HG03460 (cell line): ENCODE results near the gene NDUFA5.
A peak's percentile ranks its signal among the peaks of the same experiment; 100 is the strongest.

Experiments
- ATAC-seq: cut with Tn5 transposase; IDR thresholded peaks from one replicate; pipeline ENCODE4 v1.9.1; 2021; ENCODE audit not compliant: unreplicated experiment

Gene NDUFA5

DNA sequence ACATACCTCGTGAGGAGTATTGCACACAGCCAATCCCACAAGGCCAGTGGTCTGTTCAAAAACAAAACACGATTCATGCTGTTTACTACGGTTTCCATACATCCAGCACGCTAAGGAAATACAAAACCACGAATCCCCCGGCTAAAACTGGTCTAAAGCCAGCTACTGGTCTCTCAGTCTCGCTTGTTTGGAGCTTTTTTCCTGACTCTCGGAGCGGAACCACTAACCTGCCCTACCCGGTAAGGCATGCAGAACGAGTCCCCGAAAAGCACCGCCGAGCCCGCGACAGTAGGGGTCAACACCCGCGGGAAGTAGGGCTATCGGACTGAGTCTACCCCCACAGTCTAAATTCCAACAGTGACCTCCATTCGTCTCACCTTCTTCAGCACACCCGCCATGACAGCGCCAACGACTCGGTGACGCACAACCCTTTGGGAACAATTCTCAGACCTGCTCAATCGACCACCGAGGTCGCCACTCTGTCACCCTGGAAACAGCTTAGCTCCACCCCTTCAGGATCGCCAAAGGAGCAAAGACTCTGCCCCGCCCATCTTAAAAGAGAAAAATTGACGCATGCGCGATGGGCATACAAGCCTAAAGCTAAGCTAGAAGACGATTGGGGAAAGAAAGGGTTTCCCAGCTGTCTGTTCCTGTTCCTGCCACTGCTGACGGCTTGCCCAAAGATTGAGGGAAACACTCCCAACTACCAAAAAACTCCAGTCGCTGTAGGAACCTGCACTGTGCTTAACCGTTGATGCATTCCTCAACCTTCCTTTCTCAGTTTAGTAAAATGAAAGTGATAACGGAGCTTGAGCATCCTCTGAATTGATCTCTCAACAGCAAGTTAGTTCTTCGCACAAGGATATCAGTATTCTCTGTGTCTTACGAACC is at the start of gene NDUFA5:
Gene NDUFA5, minus strand, starts transcription at position 421 of the 891 bp plus-strand sequence. Its CDS starts 23 bp downstream, at position 398.
- ATAC-seq: peak; percentile 99

DNA sequence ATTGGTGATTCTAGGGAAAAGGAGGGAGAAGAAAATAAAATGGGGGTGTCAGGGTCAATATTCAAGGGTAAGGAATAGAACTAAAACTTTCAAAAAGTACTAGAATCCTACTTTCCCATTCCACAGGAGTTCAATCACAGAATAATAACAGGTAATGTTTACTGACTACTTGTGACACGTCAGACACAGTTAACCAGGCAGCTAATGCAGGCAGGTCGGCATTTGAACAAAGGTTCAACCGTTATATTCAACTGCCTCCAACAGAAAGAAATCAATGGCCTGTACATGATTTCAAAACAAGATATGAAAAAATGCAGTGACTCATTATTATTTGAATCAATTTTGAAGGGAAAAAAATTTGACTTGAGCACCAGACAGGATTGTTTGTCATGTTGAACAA is 47.1 kb upstream of the NDUFA5 start:
- no peak for ATAC-seq

DNA sequence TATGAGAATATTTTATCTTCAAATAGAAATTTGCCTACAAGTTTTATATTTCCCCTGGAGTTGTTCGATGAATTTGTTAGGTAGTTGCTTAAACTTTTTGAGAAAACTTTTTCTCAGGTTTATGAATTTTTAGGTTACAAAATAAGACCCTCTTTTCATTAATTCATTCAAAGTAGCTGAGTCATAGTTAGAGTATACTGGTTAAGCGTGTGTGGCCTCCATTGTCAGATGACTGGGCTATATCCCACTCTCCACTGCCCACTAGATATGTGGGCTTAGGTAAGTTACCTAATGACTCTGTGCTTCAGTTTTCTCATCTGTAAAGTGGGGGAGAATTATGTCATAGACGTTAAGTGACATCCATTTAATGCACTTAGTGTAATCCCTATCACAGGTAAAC is 45.0 kb upstream of the NDUFA5 start:
- no peak for ATAC-seq

DNA sequence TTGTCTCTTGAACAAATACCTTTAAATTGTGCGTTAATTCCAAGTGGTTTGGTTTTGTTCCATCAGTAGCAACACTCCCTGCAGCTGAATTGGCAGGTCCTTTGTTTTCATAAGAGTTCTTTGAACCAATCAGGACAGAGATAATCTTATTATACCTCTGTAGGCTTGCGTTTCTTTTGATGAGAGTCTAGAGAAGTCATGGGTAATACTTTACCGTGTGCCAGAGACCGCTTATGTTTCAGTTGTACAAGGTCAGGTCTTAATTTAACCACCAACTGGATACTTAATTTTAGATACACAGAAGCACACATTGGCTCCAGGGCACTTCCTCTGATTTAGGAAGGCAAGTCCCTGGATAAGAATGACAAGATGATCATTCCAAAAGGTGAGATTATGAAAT is 43.9 kb upstream of the NDUFA5 start, which contains the start of gene ASB15:
Gene ASB15, plus strand, starts transcription at position 292 of the 400 bp plus-strand sequence. CDS start 12,682 bp downstream, outside the sequence.
- no peak for ATAC-seq

DNA sequence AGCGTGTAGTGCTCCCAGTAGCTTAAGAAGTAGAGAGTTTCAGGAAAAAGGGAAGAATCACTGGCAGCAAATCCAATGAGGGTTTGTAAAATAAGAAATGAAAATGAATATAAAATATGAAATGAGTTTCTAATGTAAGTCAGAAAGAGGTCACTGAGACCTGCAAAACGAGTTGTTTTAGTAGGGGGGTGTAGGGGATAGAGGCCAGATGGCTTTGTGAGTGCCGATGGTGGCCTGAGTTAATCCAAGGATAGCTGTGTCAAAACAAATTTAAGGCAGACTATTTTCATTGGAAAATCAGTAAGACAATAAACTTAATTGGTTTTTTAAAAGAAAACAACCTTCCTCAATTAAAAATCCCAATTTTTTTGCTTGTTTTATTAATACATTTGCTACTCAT is 43.3 kb upstream of the NDUFA5 start:
- ATAC-seq: no peak

DNA sequence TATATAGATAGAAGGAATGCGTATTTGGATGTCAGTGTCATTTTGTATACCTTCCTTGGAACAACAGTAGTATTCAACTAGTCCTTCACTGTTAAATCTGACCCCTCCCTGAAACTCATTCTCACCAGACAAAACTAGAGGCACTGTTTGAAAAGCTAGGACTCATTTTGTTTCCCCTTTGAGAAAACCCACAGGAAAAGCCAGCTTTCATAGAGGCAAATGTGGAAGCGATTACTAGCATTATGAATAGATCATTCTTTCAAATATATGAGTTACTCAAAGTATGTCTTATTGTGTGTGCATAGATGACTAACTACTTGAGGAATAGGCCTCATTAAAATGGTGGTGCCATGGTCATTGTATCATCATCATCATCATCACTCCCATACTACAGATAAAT is 42.1 kb upstream of the NDUFA5 start:
- no peak for ATAC-seq

DNA sequence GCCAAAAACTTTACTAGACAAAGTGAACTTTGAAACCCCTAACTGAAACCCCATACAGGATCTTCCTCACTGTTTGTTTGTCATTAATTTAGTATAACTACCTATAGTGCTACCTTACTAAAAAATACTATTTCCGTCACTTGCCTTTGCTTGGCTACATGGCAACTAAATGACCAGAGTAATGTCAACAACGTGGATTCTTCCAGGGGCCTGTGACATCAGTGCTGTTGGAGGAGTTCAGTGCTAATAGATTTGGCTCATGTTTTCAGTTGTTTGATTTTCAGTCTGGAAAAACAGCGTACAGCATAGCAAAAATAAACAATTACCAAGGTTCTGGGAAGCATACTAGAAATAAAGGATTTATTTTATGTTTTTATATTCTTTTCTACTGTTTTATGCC is 41.0 kb upstream of the NDUFA5 start:
- ATAC-seq: no peak

DNA sequence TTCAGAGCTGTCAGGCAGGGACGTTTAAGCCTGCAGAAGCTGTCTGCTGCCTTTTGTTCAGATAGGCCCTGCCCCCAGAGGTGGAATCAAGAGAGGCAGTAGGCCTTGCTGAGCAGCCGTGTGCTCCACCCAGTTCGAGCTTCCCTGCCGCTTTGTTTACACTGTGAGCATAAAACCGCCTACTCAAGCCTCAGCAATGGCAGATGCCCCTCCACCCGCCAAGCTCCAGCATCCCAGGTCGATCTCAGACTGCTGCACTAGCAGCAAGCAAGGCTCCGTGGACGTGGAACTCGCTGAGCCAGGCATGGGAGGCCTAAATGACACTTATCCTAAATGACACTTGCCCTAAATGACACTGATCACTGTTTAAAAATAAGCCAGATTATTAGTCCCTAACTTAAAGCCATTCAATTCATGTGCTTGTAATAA is 37.2 kb upstream of the NDUFA5 start:
- ATAC-seq: no peak

DNA sequence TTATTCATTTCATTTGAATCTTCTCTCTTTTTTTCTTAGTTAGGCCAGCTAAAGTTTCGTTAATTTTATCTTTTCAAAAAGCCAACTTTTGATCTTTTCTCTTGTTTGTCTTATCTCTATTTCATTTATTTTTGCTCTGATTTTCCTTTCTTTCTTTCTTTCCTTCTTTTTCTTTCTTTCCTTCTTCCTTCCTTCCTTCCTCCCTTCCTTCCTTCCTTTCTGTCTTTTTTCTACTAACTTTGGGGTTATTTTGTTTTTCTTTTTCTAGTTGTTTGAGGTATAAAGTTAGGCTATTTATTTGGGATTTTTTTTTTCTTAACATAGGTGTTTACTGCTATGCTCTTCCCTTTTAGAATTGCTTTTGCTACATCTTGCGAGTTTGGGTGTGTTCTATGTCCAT is 30.8 kb upstream of the NDUFA5 start:
- no peak for ATAC-seq

DNA sequence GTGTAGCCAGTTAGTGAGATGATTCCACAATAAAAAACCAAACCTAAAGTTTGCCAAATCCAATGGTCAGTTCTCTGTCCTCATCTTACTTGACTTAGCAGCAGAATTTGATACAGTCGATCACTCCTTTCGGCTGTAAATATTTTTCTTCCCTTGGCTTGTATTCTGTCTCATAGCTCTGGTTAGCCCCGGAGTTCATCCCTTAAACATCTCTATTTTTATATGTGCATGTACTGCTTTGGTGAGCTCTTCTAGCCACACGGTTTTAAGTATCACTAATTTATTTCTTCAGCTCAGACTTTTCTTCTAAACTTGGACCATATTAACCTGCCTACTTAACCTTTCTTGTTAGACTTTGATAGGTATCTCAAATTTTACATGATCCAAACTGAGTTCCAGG is 26.2 kb upstream of the NDUFA5 start:
- no peak for ATAC-seq

DNA sequence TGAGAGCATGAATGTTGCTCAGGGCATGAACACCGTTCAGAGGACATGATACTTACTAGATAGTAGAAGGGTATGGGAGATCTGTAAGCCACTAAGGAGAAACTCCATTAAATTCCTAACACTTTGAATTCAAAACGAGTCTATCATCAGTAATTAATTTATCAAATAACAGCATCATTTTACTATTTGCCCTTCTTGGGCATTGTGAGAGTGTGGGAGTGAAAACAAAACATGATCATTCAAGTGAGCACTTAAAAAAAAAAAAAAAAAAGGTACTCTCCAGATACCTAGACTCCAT is 23.5 kb upstream of the NDUFA5 start:
- ATAC-seq: no peak

DNA sequence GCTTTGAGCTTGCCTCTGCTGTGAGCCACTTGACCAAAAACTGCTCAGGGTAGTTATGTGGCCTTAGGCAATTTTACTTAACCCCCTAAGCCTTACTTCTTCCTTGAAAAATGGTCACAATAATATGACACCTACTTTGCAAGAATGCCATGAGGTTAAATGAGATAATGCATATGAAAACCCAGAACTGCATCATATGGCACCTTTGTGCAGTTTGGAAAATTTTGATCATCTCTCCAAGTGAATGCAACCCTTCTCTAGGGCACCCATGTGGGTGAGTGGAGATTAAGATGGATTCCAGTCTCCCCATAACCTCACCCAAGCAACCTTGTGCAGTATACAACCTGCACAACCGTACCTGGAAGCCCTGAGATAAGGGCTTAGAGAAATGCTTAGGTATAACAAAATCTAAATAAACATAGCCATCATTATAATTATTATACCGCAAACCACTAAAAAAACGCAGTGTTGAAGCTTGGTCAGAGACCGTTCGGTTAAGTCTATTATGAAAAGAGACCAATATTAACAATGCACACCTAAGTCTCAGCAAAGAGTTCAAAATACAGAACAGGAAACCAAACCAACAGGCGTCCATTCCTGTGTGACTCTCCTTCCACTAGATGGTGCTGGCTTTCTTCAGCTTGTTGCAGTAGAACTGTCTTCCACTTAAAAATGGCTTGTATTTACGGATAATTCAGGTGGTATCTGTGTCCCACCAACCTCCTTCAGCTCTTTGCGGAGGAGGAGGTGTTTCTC is 23.0 kb upstream of the NDUFA5 start:
- no peak for ATAC-seq

DNA sequence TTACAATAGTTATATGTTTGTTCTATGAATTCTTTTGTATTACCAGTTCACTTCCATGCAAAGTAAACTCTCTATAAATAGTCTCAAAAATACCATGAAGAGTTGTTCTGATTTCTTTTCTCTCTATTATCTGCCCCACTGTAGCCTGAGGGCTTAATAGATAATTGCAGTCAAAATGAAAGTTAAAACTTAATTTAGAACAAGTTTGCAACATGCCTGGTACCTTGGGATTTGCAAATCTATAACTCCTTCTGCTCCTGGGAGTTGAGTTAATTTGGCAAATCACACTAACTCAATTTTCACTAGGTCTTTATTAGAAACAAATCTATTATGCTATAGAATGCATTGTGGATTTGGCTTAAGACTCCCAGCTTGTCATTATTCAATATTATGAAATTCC is 21.8 kb upstream of the NDUFA5 start:
- ATAC-seq: no peak

DNA sequence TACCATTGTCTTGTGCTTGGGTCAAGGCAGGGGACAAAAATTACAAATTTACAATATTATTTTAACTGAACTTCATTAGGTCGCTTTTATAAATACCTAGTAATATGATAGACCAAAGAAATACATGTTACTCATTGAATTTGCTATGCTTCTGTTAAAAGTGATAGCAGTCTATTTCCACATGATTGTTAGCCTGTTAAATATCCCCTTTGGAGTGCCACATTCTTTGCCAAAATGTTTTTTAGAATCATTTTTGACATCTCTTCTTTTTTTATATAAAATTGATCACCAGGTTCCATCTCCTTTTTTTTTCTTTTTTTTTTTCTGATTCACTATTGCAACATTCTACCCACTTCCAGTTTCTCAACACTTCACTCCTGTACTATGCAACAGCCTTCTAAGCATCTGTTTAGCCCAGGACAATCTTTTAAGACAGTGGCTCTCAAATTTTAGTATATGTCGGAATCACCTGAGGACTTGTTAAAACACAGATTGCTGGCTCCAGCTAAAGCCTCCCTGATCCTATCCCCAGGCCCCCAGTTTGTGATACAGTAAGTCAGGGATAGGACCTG is 16.4 kb upstream of the NDUFA5 start:
- ATAC-seq: no peak

DNA sequence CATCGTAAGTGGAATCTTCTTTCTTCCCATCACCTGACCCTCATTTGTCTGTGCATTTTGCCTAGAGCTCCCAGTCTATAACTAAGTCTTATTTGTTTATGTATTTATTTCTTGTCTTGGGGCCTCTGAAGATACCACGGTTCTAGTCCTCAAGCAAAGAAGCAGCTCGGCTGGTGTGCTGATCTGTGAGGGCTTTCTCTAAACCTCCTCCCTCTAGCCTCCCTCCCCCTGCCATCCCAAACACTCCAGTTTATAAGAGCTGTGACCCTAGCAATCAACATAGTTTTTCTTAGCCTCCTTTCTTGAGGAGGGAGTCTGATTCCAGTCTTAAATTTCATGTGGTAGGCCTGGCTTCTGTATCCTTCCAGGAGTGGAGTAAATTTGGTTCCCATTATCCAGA is 15.7 kb upstream of the NDUFA5 start:
- ATAC-seq: no peak

DNA sequence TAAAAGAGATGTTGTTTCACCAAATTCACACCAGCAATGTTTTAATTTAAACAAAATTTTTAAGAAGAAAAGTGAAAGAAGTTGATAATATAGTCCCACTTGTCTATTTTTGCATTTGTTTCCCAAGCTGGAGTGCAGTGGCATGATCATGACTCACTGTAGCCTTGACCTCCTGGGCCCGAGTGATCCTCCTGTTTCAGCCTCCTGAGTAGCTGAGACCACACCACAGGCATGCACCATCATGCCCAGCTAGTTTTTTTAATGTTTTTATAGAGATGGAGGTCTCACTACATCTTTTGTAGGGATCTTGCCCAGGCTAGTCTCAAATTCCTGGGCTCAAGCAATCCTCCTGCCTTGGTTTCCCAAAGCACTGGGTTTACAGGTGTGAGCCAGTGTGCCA is 14.1 kb upstream of the NDUFA5 start:
- no peak for ATAC-seq

DNA sequence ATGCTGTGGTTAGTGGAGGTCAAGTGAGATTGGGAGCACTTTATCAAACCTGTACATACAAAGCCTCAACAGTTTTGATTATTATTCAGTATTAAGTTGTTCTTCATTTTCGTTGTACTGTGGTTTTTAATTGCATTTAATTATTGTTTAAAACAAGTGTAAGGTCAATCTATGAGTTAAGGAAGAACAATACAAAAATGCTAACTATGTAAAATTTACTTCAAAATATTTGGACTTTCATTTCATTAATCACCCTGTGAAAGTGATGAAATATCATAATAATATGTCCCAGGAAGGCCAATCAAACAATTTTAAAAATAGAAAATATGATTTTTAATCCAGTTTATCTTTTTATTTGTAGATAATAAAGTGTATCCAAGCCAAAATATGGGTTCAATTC is 13.6 kb upstream of the NDUFA5 start:
- no peak for ATAC-seq

DNA sequence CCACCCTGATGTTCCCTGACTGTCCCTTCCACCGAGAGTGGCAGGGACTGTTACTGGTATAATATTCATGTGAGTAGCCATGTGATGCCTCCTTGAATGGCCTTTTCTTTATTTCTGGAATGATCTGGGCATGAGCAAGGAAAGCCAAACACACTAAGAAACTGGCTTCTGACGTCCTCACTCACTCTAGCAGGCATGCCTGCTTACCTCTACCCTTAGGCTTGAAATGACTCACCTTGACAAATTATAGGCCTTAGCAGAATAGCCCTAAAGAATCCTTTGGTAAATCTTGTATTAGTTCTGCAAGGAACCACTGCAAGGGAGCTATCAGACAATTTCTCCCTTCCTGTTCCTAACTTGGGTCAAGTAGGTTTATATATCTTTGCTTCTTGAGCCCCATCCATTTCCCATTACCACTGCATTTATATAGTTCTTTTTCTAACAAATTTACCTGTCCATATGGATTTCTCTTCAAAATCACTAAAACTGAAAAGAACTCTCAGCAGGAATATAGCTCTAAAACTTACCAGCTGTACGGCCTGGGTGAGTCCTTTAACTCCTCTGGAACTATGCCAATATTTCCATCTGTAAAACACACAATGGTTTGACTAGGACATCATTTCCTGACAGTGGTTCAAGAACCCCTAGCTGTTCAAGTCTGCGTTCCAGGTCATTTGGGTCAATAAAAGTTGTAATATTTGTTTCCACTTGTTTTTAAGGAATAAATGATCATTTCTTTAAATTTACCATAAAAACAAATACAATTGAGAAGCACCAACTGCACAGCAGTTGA is 13.0 kb upstream of the NDUFA5 start:
- ATAC-seq: no peak

DNA sequence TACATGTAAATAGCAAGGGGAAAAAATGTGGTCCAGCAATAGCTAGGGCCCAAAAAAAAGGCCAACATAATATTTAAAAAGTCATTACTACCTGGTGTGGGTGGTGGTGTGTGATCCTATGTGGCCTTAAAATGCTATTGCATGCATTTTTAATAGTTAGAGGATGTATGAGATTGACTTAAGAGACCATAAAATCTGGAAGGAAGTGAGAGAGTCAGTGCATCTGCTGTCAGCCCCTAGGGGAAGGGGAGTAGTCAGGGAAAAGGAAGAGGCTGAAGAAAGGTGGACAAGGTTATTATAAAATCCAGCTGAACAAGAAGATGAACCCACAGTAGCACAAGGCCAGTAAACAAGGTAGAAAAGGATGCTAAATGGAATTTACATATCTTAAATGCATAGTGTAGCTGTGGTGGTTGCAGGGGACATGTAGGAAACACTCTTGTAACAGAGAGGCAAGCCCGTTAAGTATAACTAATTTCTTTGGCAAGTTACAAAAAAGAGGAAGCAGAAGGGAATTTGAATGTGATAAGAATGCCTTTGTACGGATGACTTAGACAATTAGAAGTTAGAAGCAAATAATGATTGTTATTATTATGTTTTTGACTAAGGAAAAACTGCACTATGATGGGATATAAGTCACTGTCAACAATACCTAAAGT is 11.9 kb upstream of the NDUFA5 start:
- no peak for ATAC-seq

DNA sequence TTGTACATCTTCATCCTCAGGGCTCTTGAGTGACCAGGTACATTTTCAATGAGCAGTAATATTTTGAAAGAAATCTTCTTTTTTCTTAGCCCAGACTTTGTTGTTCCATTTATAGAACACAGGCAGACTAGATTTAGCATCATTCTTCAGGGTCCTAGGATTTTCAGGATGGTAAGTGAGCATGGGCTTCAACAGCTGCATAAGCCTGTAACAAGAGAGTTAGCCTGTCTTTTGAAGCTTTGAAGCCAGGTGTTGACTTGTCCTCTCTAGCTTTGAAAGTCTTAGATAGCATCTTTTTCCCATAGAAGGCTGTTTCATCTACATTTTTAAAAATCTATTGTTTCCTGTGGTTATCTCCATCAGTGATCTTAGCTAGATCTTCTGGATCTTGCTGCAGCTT is 4.5 kb upstream of the NDUFA5 start:
- no peak for ATAC-seq
